GM12865 (cell line): Measurements from ENCODE around the gene VSIG8.

ENCODE experiments used
- DNase-seq: peaks from one replicate; pipeline ENCODE4 v3.0.0; 2010; ENCODE audit warnings: low read depth
- H3K4me3 ChIP-seq: 2 replicates; pipeline ENCODE4 v1.5.1; 2011; ENCODE audit warnings: mild to moderate bottlenecking, low read depth, low read length, control low read depth
- CTCF ChIP-seq: IDR thresholded peaks from 2 replicates; pipeline ENCODE4 v1.5.1; 2011; ENCODE audit warnings: low read length, control low read depth, low read depth, inconsistent platforms; ENCODE audit not compliant: insufficient read depth; ENCODE audit errors: missing control alignments

Gene VSIG8

GRCh38 chr1:159866905-159867663 lies 4.6 kb upstream of the VSIG8 start:
- DNase-seq: no peak
- TF ChIP-seq CTCF: no peak
- H3K4me3 ChIP-seq: no peak overlapping the region

- no peak for TF ChIP-seq CTCF
- no peak overlapping the region for H3K4me3 ChIP-seq
- no peak for DNase-seq
These were observed 3.6 kb upstream of the VSIG8 start for GRCh38 chr1:159866066-159866465.

- H3K4me3 ChIP-seq: no peak overlapping the region
- no peak for DNase-seq
- TF ChIP-seq CTCF: no peak
These were observed 1.8 kb upstream of the VSIG8 start for GRCh38 chr1:159864262-159864661.

GRCh38 chr1:159862031-159862430 lies 426 bp downstream of the VSIG8 start:
- H3K4me3 ChIP-seq: no peak overlapping the region
- no peak for DNase-seq
- no peak for TF ChIP-seq CTCF

- no peak overlapping the region for H3K4me3 ChIP-seq
- no peak for TF ChIP-seq CTCF
- DNase-seq: no peak
These were observed 1.2 kb downstream of the VSIG8 start for GRCh38 chr1:159861218-159861617.

- no peak for DNase-seq
- no peak for TF ChIP-seq CTCF
- no peak overlapping the region for H3K4me3 ChIP-seq
These were observed 2.0 kb downstream of the VSIG8 start for GRCh38 chr1:159860456-159860855.

GRCh38 chr1:159859767-159860322 lies 2.6 kb downstream of the VSIG8 start:
- no peak overlapping the region for H3K4me3 ChIP-seq
- no peak for TF ChIP-seq CTCF
- DNase-seq: no peak
